Brain pericyte (primary cell): ENCODE data around the gene UBASH3B.
"Not testable (repeated sequence)": the region's sequence is repeated elsewhere in the genome, so short reads cannot be mapped to it uniquely, and the experiment has no call there.

Experiments
- DNase-seq: peaks from one replicate; pipeline ENCODE4 v3.0.0-alpha.2; 2012; ENCODE audit warnings: low read depth, low spot score

Gene UBASH3B

DNA sequence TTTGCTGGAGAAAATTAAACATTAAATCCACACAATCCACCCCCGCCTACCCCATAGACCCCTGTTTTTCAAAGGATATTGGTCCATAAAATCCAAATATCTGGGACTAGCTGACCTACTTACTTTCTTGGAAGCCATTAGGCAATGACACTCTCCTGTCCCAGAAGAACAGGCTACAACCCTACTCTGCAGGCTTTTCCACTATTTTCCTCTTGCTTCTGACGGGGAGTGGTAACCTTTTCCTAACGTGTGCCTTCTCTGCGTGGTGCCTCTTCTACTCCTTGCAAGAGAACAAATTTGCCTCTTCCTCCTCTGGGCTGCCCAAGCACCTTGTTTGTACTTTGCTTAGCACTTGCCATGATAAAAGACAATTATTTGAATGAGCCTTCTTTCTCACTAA is 51.6 kb downstream of the UBASH3B start:
- no peak for DNase-seq

DNA sequence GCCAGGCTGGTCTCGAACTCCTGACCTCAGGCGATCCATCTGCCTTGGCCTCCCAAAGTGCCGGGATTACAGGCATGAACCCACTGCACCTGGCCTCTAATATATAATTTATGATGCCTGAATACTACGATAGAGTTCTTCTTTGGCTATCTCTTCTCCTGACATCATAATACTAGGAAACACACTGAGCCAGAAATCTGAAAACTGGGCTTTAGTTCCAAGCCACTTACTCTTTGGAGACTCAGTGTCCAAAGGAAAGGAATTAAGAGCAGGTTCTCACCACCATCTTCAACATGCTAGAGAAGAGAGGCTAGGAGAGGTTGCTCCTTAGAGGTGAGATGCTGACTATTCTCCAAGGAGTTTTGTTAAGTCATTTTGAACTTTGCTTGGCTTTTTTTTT is 52.4 kb downstream of the UBASH3B start:
- DNase-seq, result no peak

- DNase-seq, result no peak
Measured at GRCh38 chr11:122709039-122709760, 53.7 kb downstream of the UBASH3B start.

GRCh38 chr11:122711362-122711761 is 55.8 kb downstream of the UBASH3B start:
- DNase-seq, result no peak

GRCh38 chr11:122711831-122712381 is 56.4 kb downstream of the UBASH3B start:
- no peak for DNase-seq

GRCh38 chr11:122714004-122714403 is 58.5 kb downstream of the UBASH3B start:
- no peak for DNase-seq

- DNase-seq, result no peak
Measured at GRCh38 chr11:122714484-122714883, 59.0 kb downstream of the UBASH3B start.

- DNase-seq, result no peak
Measured at GRCh38 chr11:122715548-122716440, 60.3 kb downstream of the UBASH3B start.

- DNase-seq, result no peak
Measured at GRCh38 chr11:122717264-122717867, 61.8 kb downstream of the UBASH3B start.

DNA sequence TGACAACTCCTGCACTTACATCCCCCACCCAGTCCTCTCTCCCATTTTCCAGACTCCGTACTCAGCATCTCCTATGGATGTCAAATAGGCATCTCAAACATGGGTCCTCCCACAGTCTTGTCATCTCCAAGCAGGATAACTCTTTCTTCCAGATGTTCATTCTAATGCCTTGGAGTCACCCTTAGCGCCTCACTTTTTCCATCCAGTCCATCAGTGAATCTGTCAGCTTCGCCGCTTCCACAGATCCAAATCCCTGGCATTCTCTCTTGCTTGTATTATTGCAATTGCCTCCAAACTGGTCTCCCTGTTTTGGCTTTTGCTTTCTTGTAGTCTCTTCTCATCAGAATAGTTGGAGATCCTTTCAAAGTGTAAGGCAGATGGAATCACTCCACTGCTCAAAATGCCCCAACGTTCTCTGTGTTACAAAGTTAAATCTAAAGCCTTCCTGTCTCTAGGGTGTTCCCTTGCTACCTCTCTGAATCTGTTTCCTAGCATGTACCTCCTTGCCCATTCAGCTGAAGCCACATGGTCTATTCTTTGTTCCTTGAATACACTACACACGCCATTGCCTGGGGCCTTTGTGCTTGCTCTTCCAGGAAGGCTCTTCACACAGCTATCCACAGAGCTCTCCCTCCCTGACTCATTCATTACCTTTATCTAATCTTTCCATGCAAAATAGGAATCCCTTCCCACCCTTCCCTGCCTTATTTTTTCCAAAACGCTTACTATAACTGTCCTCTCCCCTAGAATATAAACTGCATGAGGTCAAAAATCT is 64.8 kb downstream of the UBASH3B start:
- DNase-seq, result no peak

DNA sequence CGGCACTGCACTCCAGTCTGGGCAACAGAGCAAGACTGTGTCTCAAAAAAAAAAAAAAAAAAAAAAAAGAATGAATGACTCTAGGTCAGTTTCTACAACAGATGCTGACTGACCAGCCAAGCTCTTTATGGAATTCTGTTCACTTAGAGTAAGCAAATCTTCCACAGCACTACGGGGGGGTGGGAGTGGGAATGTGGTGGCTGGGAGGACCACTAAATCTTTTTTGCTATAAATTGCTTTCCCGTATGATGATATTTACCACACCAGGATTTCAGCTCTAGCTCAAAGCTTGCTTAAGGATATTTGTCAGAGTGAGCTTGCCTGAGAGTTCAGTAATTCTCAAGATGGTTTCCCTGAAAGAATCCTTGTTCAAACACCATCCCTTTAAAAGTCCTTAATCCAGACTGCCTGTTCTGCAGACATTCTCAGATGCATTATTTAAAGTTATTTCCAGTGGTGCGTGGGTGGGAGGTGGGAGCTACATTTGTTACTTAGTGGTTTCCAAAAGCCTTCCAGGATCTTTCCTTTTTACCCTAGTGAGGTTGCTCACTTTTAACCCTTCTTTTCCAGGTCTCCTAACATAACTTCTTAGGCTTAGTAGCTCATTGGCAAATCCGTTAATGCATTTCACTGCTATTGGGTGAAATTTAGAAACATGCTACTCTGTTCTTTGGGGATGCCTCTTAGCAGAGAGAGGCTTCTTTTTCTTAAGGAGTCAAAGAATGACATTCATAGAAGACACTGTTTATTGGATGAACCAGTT is 65.9 kb downstream of the UBASH3B start:
- DNase-seq, result no peak

GRCh38 chr11:122721964-122722266 is 66.4 kb downstream of the UBASH3B start:
- DNase-seq, result peak; percentile 88

DNA sequence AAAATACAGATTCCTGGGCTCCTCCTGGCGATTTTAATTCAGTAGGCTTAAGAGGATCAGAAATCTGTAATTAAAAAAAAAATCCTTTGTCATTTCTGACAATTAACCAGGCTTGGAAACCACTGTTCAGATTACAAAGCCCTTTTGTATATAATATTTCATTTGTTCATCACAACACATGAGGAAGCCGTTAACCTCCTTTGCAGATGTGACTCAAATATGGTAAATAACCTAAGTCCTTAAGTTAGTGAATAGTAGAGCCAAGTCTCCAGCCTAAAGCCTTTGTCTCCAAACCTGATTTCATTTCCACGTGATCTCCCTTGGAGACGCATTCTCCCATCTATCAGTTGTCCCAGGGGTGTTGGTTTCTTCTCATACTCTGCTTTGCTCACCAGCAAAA is 67.6 kb downstream of the UBASH3B start:
- no peak for DNase-seq

DNA sequence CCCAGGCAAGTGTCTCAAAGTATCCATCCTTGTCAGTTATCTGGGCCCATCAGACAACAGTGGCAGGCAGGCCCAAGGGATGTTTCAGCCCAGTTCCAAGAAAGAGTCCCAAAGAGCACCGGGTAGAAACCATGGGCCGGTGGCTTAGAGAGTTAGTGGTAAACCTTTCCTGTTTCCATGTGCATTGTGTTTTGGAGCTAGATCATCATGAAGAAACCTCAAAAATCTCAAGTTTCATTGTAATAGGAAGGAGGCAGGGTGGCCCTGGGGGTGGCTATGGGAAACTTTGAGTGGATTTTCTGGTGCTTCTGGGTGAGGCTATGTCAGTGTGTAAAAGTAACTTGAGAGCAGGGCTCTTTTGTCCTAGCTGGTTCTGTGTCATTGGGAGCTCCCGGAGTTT is 68.1 kb downstream of the UBASH3B start:
- no peak for DNase-seq

GRCh38 chr11:122724520-122724919 is 69.0 kb downstream of the UBASH3B start:
- no peak for DNase-seq

- no peak for DNase-seq
Measured at GRCh38 chr11:122726028-122726427, 70.5 kb downstream of the UBASH3B start.

DNA sequence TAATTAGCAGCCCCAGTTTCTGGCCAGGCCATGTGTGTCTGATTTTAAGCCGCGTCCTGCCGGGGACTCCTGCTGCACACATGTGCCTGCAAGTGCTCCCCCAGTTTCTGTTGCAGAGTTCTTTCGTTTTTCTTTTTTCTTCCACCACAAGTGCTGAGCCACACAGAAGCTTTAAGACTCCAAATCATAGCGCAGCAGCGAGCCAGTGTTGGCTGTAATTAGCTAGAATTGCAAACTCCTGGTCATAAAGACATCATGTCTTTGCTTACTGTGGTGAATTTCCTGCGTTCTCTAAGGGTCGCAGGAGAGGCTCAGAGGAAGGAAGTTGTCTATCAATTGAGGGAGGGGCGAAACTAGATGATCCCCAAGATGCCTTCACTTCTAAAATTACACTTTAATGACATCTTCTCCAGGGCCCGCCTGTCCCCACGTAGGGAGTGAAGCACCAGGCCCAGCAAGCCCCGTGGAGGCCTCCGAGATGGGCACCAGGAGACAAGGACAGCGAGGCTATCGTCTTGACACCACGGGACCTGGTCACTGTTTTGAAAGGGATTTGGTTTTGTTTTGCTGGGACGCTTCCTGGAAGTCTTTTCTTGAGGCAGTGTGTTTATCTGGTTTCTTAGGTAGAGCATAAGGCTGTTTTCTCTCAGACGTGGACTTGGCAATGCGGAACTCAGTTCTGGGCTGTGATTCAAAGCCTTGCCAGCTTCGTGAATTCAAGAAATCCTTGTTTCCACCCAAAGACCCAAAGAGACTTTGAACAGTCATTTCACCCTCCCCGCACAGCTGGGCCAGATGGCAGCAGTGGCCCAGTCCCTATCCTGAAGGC is 71.8 kb downstream of the UBASH3B start:
- DNase-seq, result no peak

DNA sequence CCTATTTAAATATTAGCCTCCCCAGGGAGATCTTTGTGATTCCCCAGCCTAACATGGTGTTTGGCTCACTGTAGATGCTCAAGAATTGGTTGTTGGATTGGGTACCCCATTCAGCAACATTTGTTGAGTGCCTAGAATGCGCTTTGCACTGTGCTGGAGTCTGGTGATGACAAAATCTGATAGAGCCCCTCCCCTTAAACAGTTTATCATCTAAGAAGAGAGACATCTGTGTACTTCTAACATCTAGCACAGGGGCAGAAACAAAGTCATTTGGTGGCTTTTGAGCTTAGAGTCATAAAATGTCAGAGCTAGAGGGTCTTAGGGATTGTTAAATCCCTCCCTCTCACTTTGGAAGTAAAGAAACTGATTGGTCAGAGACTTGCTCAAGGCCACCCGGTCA is 73.0 kb downstream of the UBASH3B start:
- no peak for DNase-seq

DNA sequence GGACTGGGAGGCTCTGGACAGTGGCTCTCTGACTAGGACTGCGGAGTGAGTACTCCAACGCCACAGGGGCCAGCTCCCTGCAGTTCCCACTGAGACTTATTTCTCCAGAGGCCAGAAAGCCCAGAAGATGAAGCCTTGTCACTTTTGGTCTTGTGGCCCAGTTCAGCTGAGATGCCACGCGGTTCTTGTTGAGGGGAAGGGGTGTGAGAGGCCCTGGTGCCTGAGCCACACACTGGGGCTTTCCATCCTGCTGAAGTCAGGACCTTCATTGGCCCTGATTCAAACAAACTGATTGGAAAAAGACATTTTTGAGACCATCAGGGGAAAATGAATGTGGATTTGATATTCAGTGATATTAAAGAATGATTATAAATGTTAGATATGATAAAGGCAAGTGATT is 73.6 kb downstream of the UBASH3B start:
- no peak for DNase-seq

DNA sequence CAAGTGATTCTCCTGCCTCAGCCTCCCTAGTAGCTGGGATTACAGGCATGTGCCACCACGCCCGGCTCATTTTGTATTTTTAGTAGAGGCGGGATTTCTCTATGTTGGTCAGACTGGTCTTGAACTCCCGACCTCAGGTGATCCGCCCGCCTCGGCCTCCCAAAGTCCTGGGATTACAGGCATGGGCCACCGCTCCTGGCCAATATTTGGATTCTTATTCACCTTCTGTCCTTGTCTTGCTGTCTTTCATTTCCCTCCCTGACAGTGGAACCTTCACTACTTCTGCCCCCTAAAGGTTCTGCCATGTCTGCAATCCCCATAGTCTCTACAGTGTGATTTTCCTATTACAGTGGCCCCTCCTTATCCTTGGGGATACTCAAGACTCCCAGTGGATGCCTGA is 75.2 kb downstream of the UBASH3B start:
- DNase-seq, result not testable (repeated sequence)
